Sigmoid colon (tissue), 7 donors: ENCODE results near the gene DCUN1D4. TPM values are rescaled to one million over a fixed set of nuclear protein-coding genes. Genes with fewer than 3 reads are reported as not detected.

ENCODE experiments used
- DNase-seq: peaks from one replicate; pipeline ENCODE4 v3.0.0-alpha.2; 2019
- H3K27ac ChIP-seq, 4 donors: fragments of 200-600 bp; sonication (generic); one replicate each; pipeline ENCODE4 v1.5.1; 2016 to 2019; ENCODE audit warnings: mild to moderate bottlenecking in 1 of 4
- H3K27me3 ChIP-seq, 3 donors: fragments of 200-600 bp; sonication (generic); one replicate each; pipeline ENCODE4 v1.5.1; 2019; ENCODE audit warnings: mild to moderate bottlenecking in 1 of 3
- H3K36me3 ChIP-seq, 4 donors: fragments of 200-600 bp; sonication (generic); one replicate each; pipeline ENCODE4 v1.5.1; 2016 to 2019
- H3K4me1 ChIP-seq, 4 donors: fragments of 200-600 bp; sonication (generic); one replicate each; pipeline ENCODE4 v1.5.1; 2017 to 2019
- H3K4me3 ChIP-seq, 4 donors: fragments of 200-600 bp; sonication (generic); one replicate each; pipeline ENCODE4 v1.5.1; 2017 to 2019; ENCODE audit warnings: mild to moderate bottlenecking in 2 of 4, moderate library complexity in 1 of 4
- H3K9me3 ChIP-seq, 4 donors: fragments of 200-600 bp in 3 of 4; sonication (generic) in 3 of 4; one replicate each; pipeline versions ENCODE4 v1.5.1 to v1.6.1; 2013 to 2019
- CTCF ChIP-seq, 4 experiments: fragments of 450-650 bp in 3 of 4; fragments of 200-600 bp in 1 of 4; IDR thresholded peaks; one replicate each; pipeline ENCODE4 v1.5.1; 2016 to 2019; ENCODE audit warnings: antibody characterized with exemption in 4 of 4, mild to moderate bottlenecking in 3 of 4, moderate library complexity in 2 of 4
- EP300 ChIP-seq, 4 donors: sonication (generic); formaldehyde crosslinking; IDR thresholded peaks; one replicate each; pipeline ENCODE4 v1.6.1; 2017; ENCODE audit warnings: antibody characterized with exemption in 4 of 4
- POLR2A ChIP-seq, 2 donors: fragments of 450-650 bp; IDR thresholded peaks; one replicate each; pipeline ENCODE4 v1.6.1; 2016; ENCODE audit warnings: antibody characterized with exemption in 2 of 2, mild to moderate bottlenecking in 2 of 2, moderate library complexity in 2 of 2
- POLR2AphosphoS5 ChIP-seq, 4 donors: sonication (generic); formaldehyde crosslinking; IDR thresholded peaks; one replicate each; pipeline ENCODE4 v1.6.1; 2017; ENCODE audit warnings: antibody characterized with exemption in 4 of 4
- WGBS, 2 donors: extraction: QIAGEN DNeasy Blood & Tissue Kit; methylation state at CpG; one replicate each; pipeline ENCODE4 v1.1.7; 2013; 5-methylcytosine and 5-hydroxymethylcytosine counted together
- intact Hi-C: fragments of 100-400 bp; cut with DNase I; formaldehyde crosslinking; loops from one replicate; pipeline ENCODE4 v1.15.1; 2023
- polyA plus RNA-seq, 3 donors: library from polyadenylated mRNA; stranded (reverse); fragments of 200-250 nt; gene quantifications; one replicate each; pipeline ENCODE4 v1.2.3, GENCODE V29; 2013
- total RNA-seq, 4 donors: library from RNA; depleted of rRNA; stranded (reverse); fragments of >200 nt; gene quantifications; one replicate each; pipeline ENCODE4 v1.1.0, GENCODE V29; 2016
- donor health status: healthy with polysubstance abuse.
- donor health status: Bipolar disorder and iron deficiency.
- donor health status: healthy.

Gene DCUN1D4
- total and polyA plus RNA-seq, 7 donors, result 9.6 to 76.2 (median 48.6) TPM

GRCh38 chr4:51851090-51851936 is 8.4 kb downstream of the DCUN1D4 start:
- Histone ChIP-seq H3K4me1 (peaks cover 0 to 55% (median 43%) of the 10 kb centered on the region in 4 donors), H3K4me3 (no peak overlapping the region), H3K27me3 (no peaks in the 10 kb centered on the region), H3K9me3 (no peaks in the 10 kb centered on the region), H3K36me3 (peaks cover 0 to 6% (median 0%) of the 10 kb centered on the region in 4 donors), H3K27ac (no peak overlapping the region)
- DNase-seq, result no peak
- intact Hi-C loops, result no loop called here
- no peak for TF ChIP-seq POLR2A (IDR thresholded peaks at IDR 0.05)
- TF ChIP-seq POLR2AphosphoS5 (IDR thresholded peaks at IDR 0.05), result no peak
- no peak for TF ChIP-seq EP300 (IDR thresholded peaks at IDR 0.05)
- TF ChIP-seq CTCF (IDR thresholded peaks at IDR 0.05), result no peak
- whole genome bisulfite sequencing, 2 donors, result 60 to 72% methylated on average over 7 of the region's 7 CpGs

- no peaks in the 10 kb centered on the region for H3K27me3 ChIP-seq
- H3K36me3 ChIP-seq, result peaks cover 0 to 6% (median 0%) of the 10 kb centered on the region in 4 donors
- H3K27ac ChIP-seq, result no peak overlapping the region
- intact Hi-C loops, result no loop called here
- no peak for DNase-seq
- no peaks in the 10 kb centered on the region for H3K9me3 ChIP-seq
- peaks cover 0 to 58% (median 41%) of the 10 kb centered on the region in 4 donors for H3K4me1 ChIP-seq
- TF ChIP-seq POLR2AphosphoS5 (IDR thresholded peaks at IDR 0.05) (no peak), CTCF (IDR thresholded peaks at IDR 0.05) (no peak), POLR2A (IDR thresholded peaks at IDR 0.05) (no peak), EP300 (IDR thresholded peaks at IDR 0.05) (no peak)
- no peak overlapping the region for H3K4me3 ChIP-seq
These were observed 9.0 kb downstream of the DCUN1D4 start for GRCh38 chr4:51851937-51852290.

- peaks cover 0 to 48% (median 36%) of the 10 kb centered on the region in 4 donors for H3K4me1 ChIP-seq
- TF ChIP-seq POLR2A (IDR thresholded peaks at IDR 0.05) (no peak), EP300 (IDR thresholded peaks at IDR 0.05) (no peak), CTCF (IDR thresholded peaks at IDR 0.05) (no peak), POLR2AphosphoS5 (IDR thresholded peaks at IDR 0.05) (no peak)
- peak overlapping the region; percentile 3 to 46 (median 38) for H3K27ac ChIP-seq
- no peak for DNase-seq
- intact Hi-C loops, result no loop called here
- H3K27me3 ChIP-seq, result no peaks in the 10 kb centered on the region
- WGBS, 2 donors, result 27 to 71% methylated on average over 6 of the region's 6 CpGs
- H3K4me3 ChIP-seq, result no peak overlapping the region
- no peaks in the 10 kb centered on the region for H3K9me3 ChIP-seq
- H3K36me3 ChIP-seq, result peaks cover 0 to 6% (median 0%) of the 10 kb centered on the region in 4 donors
These were observed 10.2 kb downstream of the DCUN1D4 start for GRCh38 chr4:51853027-51853682.

GRCh38 chr4:51855270-51855669 is 12.3 kb downstream of the DCUN1D4 start:
- Histone ChIP-seq H3K27ac (no peak overlapping the region), H3K27me3 (no peaks in the 10 kb centered on the region), H3K36me3 (no peaks in the 10 kb centered on the region), H3K4me1 (peaks cover 0 to 63% (median 50%) of the 10 kb centered on the region in 4 donors), H3K4me3 (no peak overlapping the region), H3K9me3 (no peaks in the 10 kb centered on the region)
- WGBS, 2 donors, result 84 to 97% methylated on average over 2 of the region's 2 CpGs
- DNase-seq, result no peak
- TF ChIP-seq EP300 (IDR thresholded peaks at IDR 0.05) (no peak), CTCF (IDR thresholded peaks at IDR 0.05) (no peak), POLR2A (IDR thresholded peaks at IDR 0.05) (no peak), POLR2AphosphoS5 (IDR thresholded peaks at IDR 0.05) (no peak)
- intact Hi-C loops, result no loop called here
